ENCODE results near the gene RABL2B. TPM values are rescaled to one million over a fixed set of nuclear protein-coding genes. Genes with fewer than 3 reads are reported as not detected.

The RABL2B gene
- total RNA-seq, 4 donors from 2014 or later, result 13.3 to 18.8 (median 16.6) TPM

DNA sequence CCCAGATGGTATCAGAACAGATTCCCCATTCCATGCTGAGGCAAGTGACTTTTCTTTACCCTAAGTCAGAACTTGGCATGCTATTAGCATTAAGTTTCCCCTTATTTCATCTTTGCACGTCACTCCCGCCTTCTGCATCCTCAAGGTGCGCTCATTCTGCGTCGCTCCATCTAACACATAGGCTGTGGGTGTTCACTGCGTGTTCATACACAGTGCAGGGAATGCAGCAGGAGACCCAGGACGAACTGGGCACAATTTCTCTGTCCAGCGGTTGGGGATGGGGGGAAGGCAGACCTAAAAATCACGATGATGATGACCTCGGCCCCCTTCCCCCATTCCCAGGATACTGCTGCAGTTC lies 65.1 kb downstream of the RABL2B start:
- TF ChIP-seq, protein P1, sequence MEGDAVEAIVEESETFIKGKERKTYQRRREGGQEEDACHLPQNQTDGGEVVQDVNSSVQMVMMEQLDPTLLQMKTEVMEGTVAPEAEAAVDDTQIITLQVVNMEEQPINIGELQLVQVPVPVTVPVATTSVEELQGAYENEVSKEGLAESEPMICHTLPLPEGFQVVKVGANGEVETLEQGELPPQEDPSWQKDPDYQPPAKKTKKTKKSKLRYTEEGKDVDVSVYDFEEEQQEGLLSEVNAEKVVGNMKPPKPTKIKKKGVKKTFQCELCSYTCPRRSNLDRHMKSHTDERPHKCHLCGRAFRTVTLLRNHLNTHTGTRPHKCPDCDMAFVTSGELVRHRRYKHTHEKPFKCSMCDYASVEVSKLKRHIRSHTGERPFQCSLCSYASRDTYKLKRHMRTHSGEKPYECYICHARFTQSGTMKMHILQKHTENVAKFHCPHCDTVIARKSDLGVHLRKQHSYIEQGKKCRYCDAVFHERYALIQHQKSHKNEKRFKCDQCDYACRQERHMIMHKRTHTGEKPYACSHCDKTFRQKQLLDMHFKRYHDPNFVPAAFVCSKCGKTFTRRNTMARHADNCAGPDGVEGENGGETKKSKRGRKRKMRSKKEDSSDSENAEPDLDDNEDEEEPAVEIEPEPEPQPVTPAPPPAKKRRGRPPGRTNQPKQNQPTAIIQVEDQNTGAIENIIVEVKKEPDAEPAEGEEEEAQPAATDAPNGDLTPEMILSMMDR (IDR thresholded peaks at IDR 0.05), result no peak
- DNase-seq (ENCODE audit: low spot score), result no peak
- no peak for ATAC-seq (ENCODE audit: low FRiP score)

DNA sequence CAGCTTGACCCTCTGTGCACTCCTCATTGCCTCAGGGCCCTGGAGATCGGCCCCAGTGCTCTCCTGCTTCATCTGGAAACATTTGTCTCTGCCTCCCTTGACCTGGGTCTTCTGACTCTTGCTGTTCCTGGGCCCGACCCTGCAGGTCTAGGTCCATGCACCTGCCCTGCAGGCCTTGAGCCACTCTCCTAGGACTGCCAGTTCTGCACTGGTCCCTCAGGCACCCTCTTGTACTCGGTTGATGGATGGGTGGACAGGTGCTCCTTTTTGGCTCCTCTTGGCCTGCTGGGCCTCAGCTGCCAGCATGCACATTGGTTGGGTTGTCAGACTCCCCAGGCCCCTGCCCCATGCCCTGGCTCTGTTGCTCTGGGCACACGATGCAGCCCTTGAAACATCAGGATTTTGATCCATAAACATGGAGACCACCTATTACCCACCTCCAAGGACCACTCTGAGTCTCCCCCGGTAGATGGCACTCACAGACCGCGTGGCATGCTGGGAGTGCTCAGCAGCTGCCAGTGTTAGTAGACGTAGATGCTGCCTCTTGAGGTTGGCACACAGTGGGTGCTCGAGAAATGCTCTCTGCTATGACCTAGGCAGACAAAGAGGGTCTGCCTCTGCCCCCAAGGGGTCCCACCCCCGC lies 65.6 kb downstream of the RABL2B start:
- no peak for DNase-seq (ENCODE audit: low spot score)
- TF ChIP-seq, protein P1 (IDR thresholded peaks at IDR 0.05), result no peak
- ATAC-seq (ENCODE audit: low FRiP score), result no peak

Other genes starting within 250 kb of the RABL2B start
- gene KLHDC7B, start 237.7 kb downstream of the RABL2B start, total RNA-seq, result under 1 TPM in 1 of 4 donors, not detected in 3; 0.48 TPM
- not detected for gene SYCE3, start 220.7 kb downstream of the RABL2B start, total RNA-seq
- gene CPT1B, start 205.2 kb downstream of the RABL2B start, total RNA-seq, result 10 to 100 TPM in 3 of 4 donors, 1 to 10 TPM in 1; 4.9 to 29.2 (median 10.8) TPM
- 10 to 100 TPM; 28.3 to 85.6 (median 34.9) TPM for gene CHKB, start 200.8 kb downstream of the RABL2B start, total RNA-seq
- 1 to 10 TPM; 1.6 to 3.1 (median 2.4) TPM for gene MAPK8IP2, start 182.8 kb downstream of the RABL2B start, total RNA-seq
- gene ARSA, start 155.5 kb downstream of the RABL2B start, total RNA-seq, result 10 to 100 TPM; 29.9 to 43.5 (median 36.1) TPM
- gene SHANK3, start 110.8 kb downstream of the RABL2B start, total RNA-seq, result 10 to 100 TPM in 3 of 4 donors, 1 to 10 TPM in 1; 3.3 to 61.3 (median 19.4) TPM
- gene ACR, start 45.4 kb downstream of the RABL2B start, total RNA-seq, result 1 to 10 TPM in 1 of 4 donors, under 1 TPM in 1, not detected in 2; 0.72 to 1.7 TPM